Breast epithelium (tissue), 3 donors: ENCODE results near the gene ANKMY1.

Experiments
- CTCF ChIP-seq, 3 donors: fragments of 450-650 bp; IDR thresholded peaks; one replicate each; pipeline ENCODE4 v1.5.1; 2016 to 2017; ENCODE audit warnings: antibody characterized with exemption in 3 of 3, mild to moderate bottlenecking in 3 of 3, moderate library complexity in 3 of 3
- POLR2A ChIP-seq: fragments of 450-650 bp; IDR thresholded peaks from one replicate; pipeline ENCODE4 v1.6.1; 2016; ENCODE audit warnings: antibody characterized with exemption, mild to moderate bottlenecking, moderate library complexity

DNA sequence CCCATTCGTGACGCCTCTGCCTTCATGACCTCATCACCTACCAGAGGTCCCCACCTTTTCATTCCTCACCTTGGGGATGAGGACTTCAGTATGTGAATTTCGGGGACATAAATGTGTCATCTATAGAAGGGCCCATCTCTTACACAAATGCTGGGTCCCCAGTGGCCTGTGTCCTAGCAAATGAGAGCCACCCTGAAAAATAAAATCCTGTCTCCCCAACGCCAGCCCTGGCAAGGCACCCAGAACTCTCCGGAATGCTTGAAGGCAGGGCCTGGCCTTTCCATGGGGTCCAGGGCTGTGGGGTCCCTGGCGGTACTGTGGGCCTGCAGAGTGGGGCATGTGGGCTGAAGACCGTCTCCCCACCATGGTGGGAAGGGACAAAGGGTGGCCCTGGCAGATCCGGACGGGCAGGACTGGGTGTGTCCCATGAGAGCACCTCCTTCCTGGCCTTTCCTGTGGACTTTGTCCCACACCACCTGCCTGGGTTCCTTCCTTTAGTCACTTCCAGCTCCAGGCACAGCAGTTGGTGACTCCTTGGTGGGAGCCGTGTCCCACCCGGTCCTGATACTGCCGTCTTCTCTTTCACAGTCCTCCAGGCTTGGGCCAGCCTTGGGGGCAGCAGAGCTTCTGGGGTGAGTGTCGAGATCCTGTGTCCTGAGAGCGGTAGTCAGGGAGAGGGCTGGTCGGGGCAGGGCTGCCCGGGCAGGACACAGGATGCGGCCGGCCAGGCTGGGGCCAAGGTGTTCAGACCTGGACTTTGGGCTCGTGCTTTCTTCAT is 47.3 kb upstream of the ANKMY1 start:
- TF ChIP-seq CTCF (IDR thresholded peaks at IDR 0.05) (no peak), POLR2A (no peak)
